NCI-H2227 (cell line): Measurements from ENCODE around the gene CNOT9.

Source experiments
- DNase-seq: peaks from one replicate; lab custom pipeline; 2025; ENCODE audit not compliant: unreplicated experiment; lab: John Stamatoyannopoulos, UW

The CNOT9 gene

DNA sequence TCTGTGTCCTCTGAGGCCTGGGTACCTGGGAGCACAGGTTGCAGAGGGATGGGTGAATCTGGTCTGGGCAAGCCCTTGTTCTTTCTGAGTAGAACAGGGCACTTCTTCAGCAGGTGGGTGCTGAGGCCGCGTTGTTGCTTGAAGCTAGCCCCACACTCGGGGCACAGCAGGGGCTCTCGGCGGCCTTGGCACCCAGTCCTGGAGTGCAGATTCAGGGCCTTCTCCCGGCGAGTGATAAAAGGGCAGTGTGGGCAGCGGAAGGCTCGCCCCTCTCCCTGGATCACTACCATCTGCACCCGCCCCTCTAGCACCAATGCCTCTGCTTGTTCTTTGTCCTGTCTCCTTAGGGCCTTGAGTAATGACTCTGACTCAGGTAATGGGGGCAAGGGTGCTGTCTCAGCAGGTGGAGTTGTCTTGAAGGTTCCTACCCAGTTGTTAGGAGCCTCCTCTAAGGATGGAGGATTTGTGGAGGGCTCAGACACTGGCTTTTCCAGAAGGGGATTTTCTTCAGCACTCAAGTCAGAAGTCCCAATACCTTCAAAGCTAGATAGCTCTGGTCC is 75.2 kb downstream of the CNOT9 start:
- DNase-seq = no peak

DNA sequence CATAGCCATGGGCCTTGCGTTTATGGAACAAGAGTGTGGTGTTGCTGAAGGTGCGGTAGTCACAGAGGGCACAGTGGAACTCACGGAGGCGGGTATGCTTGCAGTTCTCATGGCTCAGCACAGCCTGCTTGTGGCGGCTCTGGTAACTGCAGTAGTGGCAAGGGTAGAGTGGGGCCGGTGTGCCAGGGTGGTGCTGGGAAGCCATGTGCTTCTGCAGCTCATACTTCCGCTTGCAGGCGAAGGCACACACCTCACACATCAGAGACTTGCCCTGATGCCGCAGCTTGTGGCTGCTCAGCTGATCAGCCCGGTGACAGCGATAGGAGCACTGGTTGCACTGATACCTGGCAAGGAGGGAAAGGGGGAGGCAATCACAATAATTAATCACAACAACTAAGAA is 76.1 kb downstream of the CNOT9 start:
- no peak for DNase-seq

DNA sequence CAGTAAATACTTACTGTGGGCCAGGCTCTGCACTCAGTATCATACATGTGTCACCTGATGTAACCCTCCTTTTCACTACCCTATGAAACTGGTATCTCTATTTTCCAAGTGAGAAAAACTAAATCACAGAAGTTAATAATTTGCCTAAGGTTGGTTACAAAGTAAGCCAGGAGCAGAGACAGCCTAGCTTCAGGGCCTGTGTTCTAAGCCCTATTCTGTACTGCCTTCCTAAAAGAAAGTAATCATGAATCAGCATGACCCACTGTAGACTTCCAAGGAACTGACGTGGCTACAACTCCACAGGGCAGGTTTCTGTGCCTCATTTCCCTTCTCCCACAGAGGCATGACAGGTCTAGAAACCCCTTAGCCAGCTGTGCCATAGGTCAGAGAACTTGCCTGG is 76.5 kb downstream of the CNOT9 start:
- no peak for DNase-seq
